B cell (primary cell): ENCODE measurements around the gene HSD17B2. TPM values are rescaled to one million over a fixed set of nuclear protein-coding genes. Genes with fewer than 3 reads are reported as not detected.

Experiments used
- ATAC-seq: fragments of 200-7000 bp; cut with Tn5 transposase; one replicate; pipeline ENCODE4 v1.10.0; 2021; ENCODE audit warnings: low read depth, mild to moderate bottlenecking, moderate number of reproducible peaks, moderate library complexity
- CTCF ChIA-PET: fragments of 350-600 bp; sonication (Branson Sonifier 250); formaldehyde crosslinking; loops from one replicate; lab custom pipeline; 2021; ENCODE audit warnings: antibody characterized with exemption, inconsistent platforms; lab: Charles Lee
- POLR2A ChIA-PET: fragments of 350-600 bp; sonication (Branson Sonifier 250); formaldehyde crosslinking; loops from one replicate; lab custom pipeline; 2021; ENCODE audit warnings: antibody characterized with exemption; lab: Charles Lee
- DNase-seq: peaks from one replicate; pipeline ENCODE4 v3.0.0; 2013
- H2AFZ ChIP-seq: 2 replicates; pipeline ENCODE4 v1.6.1; 2012; ENCODE audit warnings: mild to moderate bottlenecking, low read depth, low read length; ENCODE audit not compliant: insufficient read depth, poor library complexity, severe bottlenecking
- H3K27ac ChIP-seq, 2 donors: 1 replicate in 1 of 2; 2 replicates in 1 of 2; pipeline ENCODE4 v1.5.1; 2012 to 2013; ENCODE audit warnings: low read length in 2 of 2, mild to moderate bottlenecking in 2 of 2, moderate library complexity in 1 of 2
- H3K27me3 ChIP-seq, 4 experiments: fragments of 200-600 bp in 1 of 4; sonication (generic) in 1 of 4; replicated peaks in 1 of 4; 1 replicate in 2 of 4; 2 replicates in 2 of 4; pipeline versions ENCODE4 v1.6.1 to v1.7.0; 2013 to 2016; ENCODE audit warnings: low read length in 3 of 4, mild to moderate bottlenecking in 2 of 4, mixed read lengths in 1 of 4, moderate library complexity in 1 of 4; ENCODE audit not compliant: insufficient read depth in 4 of 4, control insufficient read depth in 3 of 4; ENCODE audit errors: control extremely low read depth in 1 of 4
- H3K36me3 ChIP-seq, 2 experiments: replicated peaks in 1 of 2; 1 replicate in 1 of 2; 2 replicates in 1 of 2; pipeline versions ENCODE4 v1.6.1 to v1.7.1; 2013; ENCODE audit warnings: low read length in 1 of 2; ENCODE audit not compliant: insufficient read depth in 2 of 2, control insufficient read depth in 1 of 2; ENCODE audit errors: control extremely low read depth in 1 of 2, extremely low read depth in 1 of 2
- H3K4me1 ChIP-seq, 2 donors: fragments of 200-600 bp in 1 of 2; sonication (generic) in 1 of 2; 1 replicate in 1 of 2; 2 replicates in 1 of 2; pipeline versions ENCODE4 v1.5.1 to v1.6.1; 2013 to 2017; ENCODE audit warnings: low read length in 2 of 2; ENCODE audit not compliant: control insufficient read depth in 2 of 2, insufficient read depth in 2 of 2
- H3K4me2 ChIP-seq: replicated peaks from 2 replicates; pipeline ENCODE3; 2012; ENCODE audit warnings: mild to moderate bottlenecking, low read depth, low read length; ENCODE audit not compliant: poor library complexity, severe bottlenecking
- H3K4me3 ChIP-seq, 5 experiments: fragments of 200-600 bp in 1 of 5; sonication (generic) in 1 of 5; 1 replicate in 3 of 5; 2 replicates in 2 of 5; pipeline versions ENCODE4 v1.5.1 to v1.7.0; 2011 to 2016; ENCODE audit warnings: low read length in 4 of 5, mild to moderate bottlenecking in 4 of 5, low read depth in 2 of 5, control low read depth in 1 of 5, moderate library complexity in 1 of 5; ENCODE audit not compliant: insufficient read depth in 1 of 5; ENCODE audit errors: control extremely low read depth in 1 of 5, extremely low read depth in 1 of 5
- H3K79me2 ChIP-seq: fragments of 200-600 bp; sonication (generic); one replicate; pipeline ENCODE4 v1.6.0; 2016; ENCODE audit warnings: low read length; ENCODE audit not compliant: control insufficient read depth, insufficient read depth
- H3K9ac ChIP-seq: fragments of 200-600 bp; sonication (generic); 2 replicates; pipeline ENCODE4 v1.6.1; 2017; ENCODE audit warnings: mild to moderate bottlenecking, low read length, moderate library complexity
- H3K9me3 ChIP-seq, 3 donors: one replicate each; pipeline versions ENCODE4 v1.6.1 to v1.7.1; 2013; ENCODE audit warnings: low read length in 2 of 3; ENCODE audit not compliant: control insufficient read depth in 2 of 3, insufficient read depth in 1 of 3; ENCODE audit errors: control extremely low read depth in 1 of 3
- H4K20me1 ChIP-seq: 2 replicates; pipeline ENCODE4 v1.6.0; 2012; ENCODE audit warnings: mild to moderate bottlenecking, low read length; ENCODE audit not compliant: insufficient read depth, control insufficient read depth, poor library complexity, severe bottlenecking
- H3K27ac Mint-ChIP-seq: one replicate; pipeline ENCODE4 v1.8.0; 2021; ENCODE audit warnings: mixed read lengths
- H3K27me3 Mint-ChIP-seq: one replicate; pipeline ENCODE4 v1.8.0; 2021; ENCODE audit warnings: mixed read lengths
- H3K4me1 Mint-ChIP-seq: one replicate; pipeline ENCODE4 v1.8.0; 2021; ENCODE audit warnings: mixed read lengths
- H3K4me3 Mint-ChIP-seq: one replicate; pipeline ENCODE4 v1.8.0; 2021; ENCODE audit warnings: mixed read lengths
- H3K9me3 Mint-ChIP-seq: one replicate; pipeline ENCODE4 v1.8.0; 2022; ENCODE audit warnings: mixed read lengths; ENCODE audit not compliant: insufficient read depth
- EZH2 ChIP-seq: IDR thresholded peaks from 2 replicates; pipeline ENCODE4 v1.6.1; 2012; ENCODE audit warnings: borderline replicate concordance, low read depth, mild to moderate bottlenecking, moderate library complexity, low read length; ENCODE audit not compliant: insufficient read depth, poor library complexity, severe bottlenecking
- WGBS: methylation state at CpG from one replicate; pipeline ENCODE4 v1.1.5; 2013; ENCODE audit warnings: missing lambda C conversion rate; ENCODE audit not compliant: insufficient coverage; 5-methylcytosine and 5-hydroxymethylcytosine counted together
- intact Hi-C: fragments of 100-400 bp; cut with micrococcal nuclease; formaldehyde crosslinking; loops from one replicate; pipeline ENCODE4 v1.10.0; 2022
- polyA plus RNA-seq: library from polyadenylated mRNA; depleted of rRNA; stranded (reverse); fragments of >200 nt; gene quantifications from 2 replicates; pipeline ENCODE4 v1.2.3, GENCODE V29; 2012
- total RNA-seq, 2 donors: library from RNA; stranded (reverse); fragments of 120-200 nt in 1 of 2; gene quantifications; 1 replicate in 1 of 2; 2 replicates in 1 of 2; pipeline versions ENCODE4 v1.2.3 to v1.2.4, GENCODE V29; 2013 to 2022
- TF ChIP-seq, protein P1 (sequence below): fragments of 200-600 bp; IDR thresholded peaks from one replicate; pipeline ENCODE4 v1.8.0; 2022; ENCODE audit warnings: antibody characterized with exemption, mild to moderate bottlenecking

The HSD17B2 gene
- total and polyA plus RNA-seq, 2 donors (not counting 1 experiment from before 2014, with no cell fraction given), result not detected

DNA sequence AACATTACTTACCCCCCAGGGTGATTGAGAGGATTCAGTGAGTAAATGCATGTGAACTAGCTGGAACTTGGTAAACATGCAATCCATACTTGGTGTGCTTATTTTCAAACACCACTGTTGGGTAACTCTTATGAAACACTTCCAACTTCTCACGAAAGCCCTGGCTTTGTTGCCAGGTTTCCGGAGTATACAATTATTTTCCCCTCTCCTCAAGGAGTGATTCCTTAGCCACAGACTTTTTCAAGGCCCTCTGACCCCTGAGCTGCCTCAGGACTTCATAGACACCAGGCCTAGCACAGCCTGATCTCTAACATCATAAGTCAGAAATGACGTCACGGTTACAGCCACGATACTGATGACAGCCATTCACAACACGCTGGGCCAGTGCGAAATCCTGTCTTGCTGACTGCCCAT, 27.6 kb downstream of the HSD17B2 start:
- Histone ChIP-seq H3K9me3 (no peaks in the 10 kb centered on the region), H3K27me3 (peaks cover 0 to 6% (median 2%) of the 10 kb centered on the region in 4 experiments), H3K79me2 (no peaks in the 10 kb centered on the region), H2AFZ (no peak overlapping the region), H3K4me2 (no peak overlapping the region), H4K20me1 (no peaks in the 10 kb centered on the region), H3K9ac (no peak overlapping the region), H3K4me1 (no peaks in the 10 kb centered on the region), H3K36me3 (no peaks in the 10 kb centered on the region), H3K27ac (no peak overlapping the region), H3K4me3 (no peak overlapping the region)
- no peak overlapping the region for H3K27ac Mint-ChIP-seq
- H3K4me3 Mint-ChIP-seq, result no peak overlapping the region
- no peaks in the 10 kb centered on the region for H3K9me3 Mint-ChIP-seq
- ChIA-PET POLR2A (no interaction called here), CTCF (interaction anchor here (2.4 kb wide), 1 partner anchor 15 kb away, joined by 10 read pairs; no protein-coding TSS in a partner anchor)
- no peaks in the 10 kb centered on the region for H3K4me1 Mint-ChIP-seq
- H3K27me3 Mint-ChIP-seq, result peaks cover 31% of the 10 kb centered on the region
- 92% methylated on average over 7 of the region's 7 CpGs for WGBS
- TF ChIP-seq, protein P1, sequence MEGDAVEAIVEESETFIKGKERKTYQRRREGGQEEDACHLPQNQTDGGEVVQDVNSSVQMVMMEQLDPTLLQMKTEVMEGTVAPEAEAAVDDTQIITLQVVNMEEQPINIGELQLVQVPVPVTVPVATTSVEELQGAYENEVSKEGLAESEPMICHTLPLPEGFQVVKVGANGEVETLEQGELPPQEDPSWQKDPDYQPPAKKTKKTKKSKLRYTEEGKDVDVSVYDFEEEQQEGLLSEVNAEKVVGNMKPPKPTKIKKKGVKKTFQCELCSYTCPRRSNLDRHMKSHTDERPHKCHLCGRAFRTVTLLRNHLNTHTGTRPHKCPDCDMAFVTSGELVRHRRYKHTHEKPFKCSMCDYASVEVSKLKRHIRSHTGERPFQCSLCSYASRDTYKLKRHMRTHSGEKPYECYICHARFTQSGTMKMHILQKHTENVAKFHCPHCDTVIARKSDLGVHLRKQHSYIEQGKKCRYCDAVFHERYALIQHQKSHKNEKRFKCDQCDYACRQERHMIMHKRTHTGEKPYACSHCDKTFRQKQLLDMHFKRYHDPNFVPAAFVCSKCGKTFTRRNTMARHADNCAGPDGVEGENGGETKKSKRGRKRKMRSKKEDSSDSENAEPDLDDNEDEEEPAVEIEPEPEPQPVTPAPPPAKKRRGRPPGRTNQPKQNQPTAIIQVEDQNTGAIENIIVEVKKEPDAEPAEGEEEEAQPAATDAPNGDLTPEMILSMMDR, result no peak
- ATAC-seq (no peak), DNase-seq (no peak)
- intact Hi-C loops, result no loop called here

DNA sequence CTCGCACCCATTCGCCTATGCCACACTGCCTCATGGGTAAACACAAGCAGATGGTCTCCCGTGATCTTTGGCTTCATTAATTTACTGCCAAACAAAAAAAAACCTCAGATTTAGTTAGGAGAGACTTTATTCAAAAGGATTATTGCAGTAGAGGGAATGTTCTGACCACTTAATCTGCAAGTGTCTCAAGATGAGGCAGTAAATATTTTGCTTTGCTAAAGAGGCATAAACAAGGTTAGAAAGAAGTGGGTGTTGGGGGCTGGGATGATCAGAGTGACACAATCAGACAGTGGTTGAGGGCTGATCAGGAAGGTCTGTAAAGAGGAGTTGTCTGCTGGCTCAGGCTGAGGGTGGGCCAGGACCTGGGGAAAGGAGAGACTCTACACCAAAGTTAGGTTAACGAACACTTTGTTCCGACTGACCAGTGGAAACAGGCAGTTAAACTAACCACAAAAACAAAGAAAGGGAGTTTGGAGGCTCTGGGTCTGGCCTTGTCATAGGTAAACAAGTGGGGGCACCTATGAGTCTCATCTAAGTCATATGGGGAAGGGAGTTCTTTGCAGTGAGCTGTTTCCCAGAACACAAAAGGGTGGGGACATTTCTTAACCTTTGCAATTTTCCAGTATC, 28.5 kb downstream of the HSD17B2 start:
- Histone ChIP-seq H3K27me3 (peaks cover 0 to 6% (median 2%) of the 10 kb centered on the region in 4 experiments), H3K79me2 (no peaks in the 10 kb centered on the region), H3K36me3 (no peaks in the 10 kb centered on the region), H3K4me1 (no peaks in the 10 kb centered on the region), H3K4me2 (no peak overlapping the region), H2AFZ (no peak overlapping the region), H3K4me3 (no peak overlapping the region), H3K9me3 (no peaks in the 10 kb centered on the region), H4K20me1 (no peaks in the 10 kb centered on the region), H3K9ac (no peak overlapping the region), H3K27ac (no peak overlapping the region)
- Mint-ChIP-seq H3K4me3 (no peak overlapping the region), H3K4me1 (no peaks in the 10 kb centered on the region), H3K9me3 (no peaks in the 10 kb centered on the region), H3K27me3 (peaks cover 32% of the 10 kb centered on the region), H3K27ac (no peak overlapping the region)
- TF ChIP-seq, protein P1, result no peak
- no peak for TF ChIP-seq EZH2
- CTCF ChIA-PET, result no interaction called here
- POLR2A ChIA-PET, result no interaction called here
- ATAC-seq (no peak), DNase-seq (no peak)
- intact Hi-C loops, result no loop called here
- WGBS, result 36% methylated on average over 3 of the region's 5 CpGs
